Endothelial cell of umbilical vein (primary cell): ENCODE data around the gene LGALS7. TPM values are rescaled to one million over a fixed set of nuclear protein-coding genes. Genes with fewer than 3 reads are reported as not detected.

Experiments
- BruUV-seq: library from RNA; stranded (reverse); fragments of 400-500 nt; replicated peaks from 2 replicates; lab custom pipeline; 2021; lab: Mats Ljungman, UMichigan
- CTCF ChIA-PET: fragments of 300-600, 350-600 bp; sonication (Branson Sonifier 250); formaldehyde crosslinking; loops from one replicate; lab custom pipeline; 2021; ENCODE audit warnings: antibody characterized with exemption, inconsistent platforms; lab: Charles Lee
- POLR2A ChIA-PET: fragments of 300-600, 350-600 bp; sonication (Branson Sonifier 250); formaldehyde crosslinking; loops from one replicate; lab custom pipeline; 2021; ENCODE audit warnings: antibody characterized with exemption, inconsistent platforms; lab: Charles Lee
- DNase-seq: peaks from one replicate; pipeline ENCODE4 v3.0.0-alpha.2; 2011; ENCODE audit warnings: low read depth, low spot score
- FAIRE-seq: peaks from 2 replicates; lab custom pipeline; 2011; peaks lifted over from hg19 to GRCh38; lab: Jason Lieb, UNC
- H2AFZ ChIP-seq: 2 replicates; pipeline ENCODE4 v1.6.0; 2012; ENCODE audit warnings: low read depth, low read length, control low read depth, inconsistent platforms
- H3K27ac ChIP-seq: 2 replicates; pipeline ENCODE4 v1.5.1; 2011; ENCODE audit warnings: low read depth, mild to moderate bottlenecking, control low read depth, low read length, moderate library complexity; ENCODE audit not compliant: insufficient read depth
- H3K27me3 ChIP-seq, 2 experiments: 2 replicates each; pipeline versions ENCODE4 v1.6.0 to v1.6.1; 2011; ENCODE audit warnings: low read length in 2 of 2, mixed read lengths in 1 of 2; ENCODE audit not compliant: control insufficient read depth in 2 of 2, insufficient read depth in 2 of 2
- H3K36me3 ChIP-seq, 2 experiments: 2 replicates in 1 of 2; 3 replicates in 1 of 2; pipeline ENCODE4 v1.5.1; 2011; ENCODE audit warnings: low read length in 2 of 2, mild to moderate bottlenecking in 1 of 2, moderate library complexity in 1 of 2; ENCODE audit not compliant: control insufficient read depth in 2 of 2, insufficient read depth in 2 of 2; ENCODE audit errors: extremely low read depth in 1 of 2
- H3K4me1 ChIP-seq: 3 replicates; pipeline ENCODE4 v1.5.1; 2011; ENCODE audit warnings: mild to moderate bottlenecking, low read length; ENCODE audit not compliant: control insufficient read depth, insufficient read depth; ENCODE audit errors: extremely low read depth
- H3K4me2 ChIP-seq: 2 replicates; pipeline ENCODE4 v1.6.1; 2011; ENCODE audit warnings: low read length, control low read depth, mixed read lengths; ENCODE audit not compliant: insufficient read depth
- H3K4me3 ChIP-seq, 3 experiments: fragments of 200-600 bp in 1 of 3; sonication (generic), shearing (Covaris generic) in 1 of 3; replicated peaks in 1 of 3; 2 replicates each; pipeline ENCODE4 v1.5.1; 2011 to 2016; ENCODE audit warnings: control low read depth in 3 of 3, low read length in 3 of 3, mild to moderate bottlenecking in 2 of 3, inconsistent platforms in 1 of 3, low read depth in 1 of 3, moderate library complexity in 1 of 3; ENCODE audit not compliant: insufficient read depth in 1 of 3
- H3K79me2 ChIP-seq: 2 replicates; pipeline ENCODE4 v1.6.0; 2012; ENCODE audit warnings: low read length, inconsistent platforms; ENCODE audit not compliant: control insufficient read depth, insufficient read depth
- H3K9ac ChIP-seq: replicated peaks from 2 replicates; pipeline ENCODE3; 2011; ENCODE audit warnings: low read length, control low read depth; ENCODE audit not compliant: insufficient read depth; ENCODE audit errors: extremely low read depth
- H3K9me1 ChIP-seq: replicated peaks from 3 replicates; pipeline ENCODE4 v1.6.0; 2011; ENCODE audit warnings: mild to moderate bottlenecking, low read length; ENCODE audit not compliant: control insufficient read depth, insufficient read depth; ENCODE audit errors: extremely low read depth
- H3K9me3 ChIP-seq: replicated peaks from 2 replicates; pipeline ENCODE4 v1.5.1; 2012; ENCODE audit warnings: low read length, inconsistent platforms; ENCODE audit not compliant: control insufficient read depth, insufficient read depth
- H4K20me1 ChIP-seq: replicated peaks from 2 replicates; pipeline ENCODE3; 2011; ENCODE audit warnings: mild to moderate bottlenecking, low read length; ENCODE audit not compliant: control insufficient read depth, insufficient read depth; ENCODE audit errors: extremely low read depth
- CTCF ChIP-seq, 2 donors: IDR thresholded peaks; 1 replicate in 1 of 2; 2 replicates in 1 of 2; pipeline ENCODE4 v1.5.1; 2011; ENCODE audit warnings: low read length in 2 of 2, mild to moderate bottlenecking in 2 of 2, moderate library complexity in 2 of 2, control low read depth in 1 of 2, inconsistent platforms in 1 of 2, low read depth in 1 of 2; ENCODE audit not compliant: insufficient read depth in 1 of 2; ENCODE audit errors: extremely low read depth in 1 of 2
- EZH2 ChIP-seq: IDR thresholded peaks from 2 replicates; pipeline ENCODE4 v1.6.1; 2012; ENCODE audit warnings: borderline replicate concordance, low read depth, mild to moderate bottlenecking, moderate library complexity, low read length, inconsistent platforms; ENCODE audit not compliant: severe bottlenecking
- FOS ChIP-seq: IDR thresholded peaks from 2 replicates; pipeline ENCODE4 v1.6.1; 2011; ENCODE audit warnings: mild to moderate bottlenecking, low read length, moderate library complexity, borderline replicate concordance; ENCODE audit not compliant: insufficient read depth
- GATA2 ChIP-seq: IDR thresholded peaks from 2 replicates; pipeline ENCODE4 v1.7.0; 2011; ENCODE audit warnings: low read depth, mild to moderate bottlenecking, moderate library complexity, mixed read lengths, low read length; ENCODE audit not compliant: insufficient read length, insufficient read depth
- JUN ChIP-seq: IDR thresholded peaks from 2 replicates; pipeline ENCODE4 v1.6.1; 2011; ENCODE audit warnings: borderline replicate concordance, low read depth; ENCODE audit not compliant: insufficient read length, insufficient read depth
- MAX ChIP-seq: IDR thresholded peaks from 2 replicates; pipeline ENCODE4 v1.6.1; 2011; ENCODE audit not compliant: insufficient read depth, insufficient read length
- MYC ChIP-seq: IDR thresholded peaks from one replicate; pipeline ENCODE4 v1.6.1; 2011; ENCODE audit warnings: mild to moderate bottlenecking, low read depth, low read length
- POLR2A ChIP-seq: IDR thresholded peaks from 2 replicates; pipeline ENCODE4 v1.6.1; 2012; ENCODE audit warnings: low read depth, mild to moderate bottlenecking, control low read depth, low read length
- POLR2AphosphoS5 ChIP-seq: IDR thresholded peaks from 2 replicates; pipeline ENCODE4 v1.6.1; 2012; ENCODE audit warnings: low read depth, mild to moderate bottlenecking, control low read depth, low read length, moderate library complexity; ENCODE audit not compliant: insufficient read depth
- dilution Hi-C: fragments of 300-500 bp; cut with MboI; formaldehyde crosslinking; loops from one replicate; pipeline ENCODE4 v1.15.0; 2019; ENCODE audit warnings: low sequenced_read_pairs; ENCODE audit not compliant: extremely low pct_ligation_motif_present
- intact Hi-C: fragments of 100-400 bp; cut with micrococcal nuclease; formaldehyde crosslinking; loops from one replicate; pipeline ENCODE4 v1.10.0; 2022
- polyA plus RNA-seq, 4 experiments: library from polyadenylated mRNA; depleted of rRNA in 3 of 4; stranded (reverse) in 3 of 4; unstranded in 1 of 4; fragments of >200 nt; gene quantifications; 2 replicates each; pipeline versions ENCODE4 v1.2.1 to v1.2.3, GENCODE V29; 2011 to 2012; ENCODE audit warnings: missing spikeins in 1 of 4
- total RNA-seq: library from RNA; stranded (reverse); gene quantifications from 2 replicates; pipeline ENCODE4 v1.2.3, GENCODE V29; 2021

LGALS7 gene
- total and polyA plus RNA-seq, 2 donors (not counting 3 experiments of a cell fraction or from before 2014, with no cell fraction given): not detected

DNA sequence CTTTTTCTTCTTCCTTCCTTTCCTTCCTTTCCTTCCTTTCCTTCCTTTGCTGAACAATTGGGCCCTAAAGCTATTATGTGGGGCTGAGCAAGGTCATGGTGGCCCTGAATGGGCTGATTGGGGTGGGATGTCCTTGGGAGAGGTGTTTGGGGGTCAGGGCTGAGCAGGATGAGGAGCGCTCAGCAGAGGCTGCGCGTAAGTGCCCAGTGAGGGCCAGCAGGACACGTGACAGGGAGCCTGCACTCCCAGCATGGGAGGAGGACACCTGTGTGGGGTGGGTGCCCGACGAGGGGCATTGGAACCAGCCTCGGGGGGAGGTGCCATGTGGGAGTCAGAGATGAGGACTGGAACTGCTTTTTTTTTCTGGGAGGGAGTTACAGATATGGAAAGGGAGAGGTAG, 5.4 kb upstream of the LGALS7 start:
- H3K4me1 ChIP-seq: peaks cover 2% of the 10 kb centered on the region
- DNase-seq: no peak
- dilution Hi-C loops (no loop called here), intact Hi-C loops (no loop called here)
- H3K79me2 ChIP-seq: no peaks in the 10 kb centered on the region
- H3K9me1 ChIP-seq: no peaks in the 10 kb centered on the region
- no peak for FAIRE-seq
- no peaks in the 10 kb centered on the region for H3K36me3 ChIP-seq
- H3K9me3 ChIP-seq: no peaks in the 10 kb centered on the region
- no peak overlapping the region for H3K9ac ChIP-seq
- H3K4me2 ChIP-seq: no peak overlapping the region
- no peak overlapping the region for H3K27ac ChIP-seq
- POLR2A ChIA-PET: interaction anchor here (0.5 kb wide), 1 partner anchor 30 kb away, joined by 4 read pairs; no protein-coding TSS in a partner anchor
- no peak for TF ChIP-seq POLR2A
- TF ChIP-seq CTCF (IDR thresholded peaks at IDR 0.05; ENCODE audit: extremely low read depth in 1 of 2, insufficient read depth in 1 of 2, low read depth in 1 of 2, low read length in 2 of 2): no peak
- no peak for TF ChIP-seq EZH2
- no peak for TF ChIP-seq GATA2
- no peak for TF ChIP-seq JUN
- TF ChIP-seq MAX: no peak
- no peak for TF ChIP-seq MYC
- TF ChIP-seq POLR2AphosphoS5: no peak
- no peak for TF ChIP-seq FOS
- no peaks in the 10 kb centered on the region for H4K20me1 ChIP-seq
- H3K4me3 ChIP-seq: no peak overlapping the region
- peaks cover 0 to 5% of the 10 kb centered on the region in 2 experiments for H3K27me3 ChIP-seq
- BruUV-seq: no TSS peak
- H2AFZ ChIP-seq: peak overlapping the region; percentile 8
- CTCF ChIA-PET: interaction anchor here (0.6 to 1.1 kb wide), 5 partner anchors 9 to 94 kb away, joined by 3 to 8 read pairs (median 4); no protein-coding TSS in a partner anchor
